ENCODE measurements around the gene CLCN3.
A peak's percentile ranks its signal among the peaks of the same experiment; 100 is the strongest.
"Not testable (repeated sequence)": the region's sequence is repeated elsewhere in the genome, so short reads cannot be mapped to it uniquely, and the experiment has no call there.

CLCN3 gene

GRCh38 chr4:169619958-169620879, at the start of gene CLCN3:
Gene CLCN3, plus strand, starts transcription at chr4:169620578. Its CDS starts 15,351 bp downstream, at chr4:169635929.
- DNase-seq: peak; percentile 97

GRCh38 chr4:169571012-169571411, 49.4 kb upstream of the CLCN3 start:
- not testable (repeated sequence) for DNase-seq

- no peak for DNase-seq
Observed at GRCh38 chr4:169571435-169571834, 48.9 kb upstream of the CLCN3 start.

- DNase-seq: no peak
Observed at GRCh38 chr4:169573889-169574288, 46.5 kb upstream of the CLCN3 start.

- DNase-seq: no peak
Observed at GRCh38 chr4:169582203-169582602, 38.2 kb upstream of the CLCN3 start.

- DNase-seq: no peak
Observed at GRCh38 chr4:169582706-169583105, 37.7 kb upstream of the CLCN3 start.

- no peak for DNase-seq
Observed at GRCh38 chr4:169583563-169583962, 36.8 kb upstream of the CLCN3 start.

GRCh38 chr4:169593050-169593560, 27.3 kb upstream of the CLCN3 start:
- DNase-seq: no peak

- no peak for DNase-seq
Observed at GRCh38 chr4:169594560-169595195, 25.7 kb upstream of the CLCN3 start.

GRCh38 chr4:169601016-169601771, 19.2 kb upstream of the CLCN3 start:
- no peak for DNase-seq

- no peak for DNase-seq
Observed at GRCh38 chr4:169603312-169603711, 17.1 kb upstream of the CLCN3 start.

GRCh38 chr4:169604131-169604900, 16.1 kb upstream of the CLCN3 start:
- DNase-seq: no peak

GRCh38 chr4:169604903-169605331, 15.5 kb upstream of the CLCN3 start:
- DNase-seq: no peak

- DNase-seq: no peak
Observed at GRCh38 chr4:169611157-169611556, 9.2 kb upstream of the CLCN3 start.

GRCh38 chr4:169611991-169612870, 8.1 kb upstream of the CLCN3 start, which contains the start of gene NEK1:
Gene NEK1, minus strand, starts transcription at chr4:169612583. Its CDS starts 9,953 bp downstream, at chr4:169602630.
- DNase-seq: peak; percentile 90

GRCh38 chr4:169612871-169613859, 7.2 kb upstream of the CLCN3 start:
- peak; percentile 72 for DNase-seq

GRCh38 chr4:169615467-169616106, 4.8 kb upstream of the CLCN3 start:
- DNase-seq: no peak

GRCh38 chr4:169616846-169617245, 3.5 kb upstream of the CLCN3 start:
- no peak for DNase-seq

GRCh38 chr4:169617306-169617705, 3.1 kb upstream of the CLCN3 start:
- DNase-seq: no peak

All from CD4-positive, alpha-beta T cell treated with Interleukin-15 for 1 hour (primary cell).